ENCODE results near the gene CDC42EP4.

DNA sequence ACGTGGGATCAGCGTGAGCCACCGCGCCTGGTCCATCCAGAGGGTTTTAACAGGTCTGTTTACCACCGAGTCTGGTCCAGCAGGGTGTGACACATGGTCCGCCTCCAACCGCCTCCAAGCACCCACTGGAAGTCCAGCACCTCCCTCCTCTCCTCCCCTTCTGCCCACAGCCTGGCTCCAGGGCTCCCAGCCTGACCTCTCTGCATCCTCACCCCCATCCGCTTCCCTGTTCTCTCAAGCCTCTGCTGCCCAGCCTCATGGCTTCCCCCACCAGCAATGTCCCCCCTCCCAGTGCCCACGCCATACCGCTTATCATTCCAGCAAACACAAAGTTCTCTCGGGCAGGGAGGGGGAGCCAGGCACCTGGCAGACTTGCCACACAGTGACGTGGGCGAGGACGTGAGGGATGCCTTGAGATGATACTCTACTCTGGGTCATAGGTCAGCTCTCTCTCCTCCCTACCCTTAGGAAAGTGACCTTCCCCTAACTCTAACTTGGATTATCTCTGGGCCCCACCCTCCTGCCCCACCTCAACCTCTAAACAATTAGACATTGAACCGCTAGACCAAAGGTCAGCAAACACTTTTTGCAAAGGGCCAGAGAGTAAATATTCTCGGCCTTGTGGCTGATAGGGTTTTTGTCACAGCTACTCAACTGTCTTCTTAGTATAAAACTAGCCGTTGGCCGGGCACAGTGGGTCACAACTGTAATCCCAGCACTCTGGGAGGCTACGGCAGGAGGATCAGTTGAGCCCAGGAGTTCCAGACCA is 23.1 kb downstream of the CDC42EP4 start:
- TF ChIP-seq, protein P1, sequence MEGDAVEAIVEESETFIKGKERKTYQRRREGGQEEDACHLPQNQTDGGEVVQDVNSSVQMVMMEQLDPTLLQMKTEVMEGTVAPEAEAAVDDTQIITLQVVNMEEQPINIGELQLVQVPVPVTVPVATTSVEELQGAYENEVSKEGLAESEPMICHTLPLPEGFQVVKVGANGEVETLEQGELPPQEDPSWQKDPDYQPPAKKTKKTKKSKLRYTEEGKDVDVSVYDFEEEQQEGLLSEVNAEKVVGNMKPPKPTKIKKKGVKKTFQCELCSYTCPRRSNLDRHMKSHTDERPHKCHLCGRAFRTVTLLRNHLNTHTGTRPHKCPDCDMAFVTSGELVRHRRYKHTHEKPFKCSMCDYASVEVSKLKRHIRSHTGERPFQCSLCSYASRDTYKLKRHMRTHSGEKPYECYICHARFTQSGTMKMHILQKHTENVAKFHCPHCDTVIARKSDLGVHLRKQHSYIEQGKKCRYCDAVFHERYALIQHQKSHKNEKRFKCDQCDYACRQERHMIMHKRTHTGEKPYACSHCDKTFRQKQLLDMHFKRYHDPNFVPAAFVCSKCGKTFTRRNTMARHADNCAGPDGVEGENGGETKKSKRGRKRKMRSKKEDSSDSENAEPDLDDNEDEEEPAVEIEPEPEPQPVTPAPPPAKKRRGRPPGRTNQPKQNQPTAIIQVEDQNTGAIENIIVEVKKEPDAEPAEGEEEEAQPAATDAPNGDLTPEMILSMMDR (IDR thresholded peaks at IDR 0.05): no peak
- no peak for TF ChIP-seq POLR2A (IDR thresholded peaks at IDR 0.05)
